Uterus (tissue), 2 donors: ENCODE data around the gene NADK2.

Source experiments
- POLR2A ChIP-seq, 2 donors: fragments of 450-650 bp; IDR thresholded peaks; one replicate each; pipeline ENCODE4 v1.6.1; 2016; ENCODE audit warnings: antibody characterized with exemption in 2 of 2, mild to moderate bottlenecking in 1 of 2, moderate library complexity in 1 of 2
- TF ChIP-seq, protein P1 (sequence below), 4 experiments: fragments of 200-600 bp in 2 of 4; fragments of 450-650 bp in 2 of 4; sonication (generic) in 2 of 4; IDR thresholded peaks; one replicate each; pipeline ENCODE4 v1.5.1; 2016 to 2019; ENCODE audit warnings: antibody characterized with exemption in 4 of 4, mild to moderate bottlenecking in 2 of 4, moderate library complexity in 1 of 4

DNA sequence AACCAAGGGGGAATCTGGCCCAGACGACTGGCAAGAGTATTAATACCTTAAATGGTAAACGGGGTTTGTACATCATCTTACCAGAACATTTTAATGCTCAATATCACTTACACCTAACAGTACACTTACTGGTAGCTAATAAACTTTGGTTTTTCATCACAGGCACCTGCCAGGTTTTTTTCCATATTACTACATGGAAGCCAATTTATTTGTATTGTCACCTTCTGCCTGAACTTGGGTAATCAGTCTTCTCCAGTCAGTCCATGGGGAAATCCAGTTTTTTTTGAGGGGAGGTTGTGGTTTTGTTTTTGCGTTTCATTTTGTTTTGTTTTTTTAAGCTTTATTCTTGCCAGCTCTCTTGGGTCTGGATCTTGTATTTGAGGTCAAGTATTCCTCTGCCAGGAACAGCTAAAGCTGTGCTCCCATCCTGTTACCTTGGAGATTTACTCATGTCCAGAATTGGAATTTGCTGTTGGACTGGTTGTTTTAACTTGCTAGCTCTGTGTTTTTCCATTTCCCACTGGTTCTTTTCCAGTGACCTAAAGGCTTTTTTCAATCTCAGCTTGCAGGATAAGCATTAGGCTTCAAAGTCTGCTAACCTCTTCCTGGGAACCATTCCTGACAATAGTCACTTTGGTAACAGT is 11.1 kb upstream of the NADK2 start:
- TF ChIP-seq, protein P1, sequence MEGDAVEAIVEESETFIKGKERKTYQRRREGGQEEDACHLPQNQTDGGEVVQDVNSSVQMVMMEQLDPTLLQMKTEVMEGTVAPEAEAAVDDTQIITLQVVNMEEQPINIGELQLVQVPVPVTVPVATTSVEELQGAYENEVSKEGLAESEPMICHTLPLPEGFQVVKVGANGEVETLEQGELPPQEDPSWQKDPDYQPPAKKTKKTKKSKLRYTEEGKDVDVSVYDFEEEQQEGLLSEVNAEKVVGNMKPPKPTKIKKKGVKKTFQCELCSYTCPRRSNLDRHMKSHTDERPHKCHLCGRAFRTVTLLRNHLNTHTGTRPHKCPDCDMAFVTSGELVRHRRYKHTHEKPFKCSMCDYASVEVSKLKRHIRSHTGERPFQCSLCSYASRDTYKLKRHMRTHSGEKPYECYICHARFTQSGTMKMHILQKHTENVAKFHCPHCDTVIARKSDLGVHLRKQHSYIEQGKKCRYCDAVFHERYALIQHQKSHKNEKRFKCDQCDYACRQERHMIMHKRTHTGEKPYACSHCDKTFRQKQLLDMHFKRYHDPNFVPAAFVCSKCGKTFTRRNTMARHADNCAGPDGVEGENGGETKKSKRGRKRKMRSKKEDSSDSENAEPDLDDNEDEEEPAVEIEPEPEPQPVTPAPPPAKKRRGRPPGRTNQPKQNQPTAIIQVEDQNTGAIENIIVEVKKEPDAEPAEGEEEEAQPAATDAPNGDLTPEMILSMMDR (IDR thresholded peaks at IDR 0.05), result no peak
- TF ChIP-seq POLR2A (IDR thresholded peaks at IDR 0.05), result no peak
